Lower leg skin (tissue), 3 donors: ENCODE results near the gene MYO1A.

Experiments used
- POLR2A ChIP-seq, 2 donors: fragments of 450-650 bp; IDR thresholded peaks; one replicate each; pipeline ENCODE4 v1.6.1; 2016 to 2017; ENCODE audit warnings: antibody characterized with exemption in 2 of 2, mild to moderate bottlenecking in 1 of 2, moderate library complexity in 1 of 2
- TF ChIP-seq, protein P1 (sequence below), 3 donors: fragments of 450-650 bp; IDR thresholded peaks; one replicate each; pipeline ENCODE4 v1.5.1; 2016; ENCODE audit warnings: antibody characterized with exemption in 3 of 3, mild to moderate bottlenecking in 3 of 3, moderate library complexity in 2 of 3

DNA sequence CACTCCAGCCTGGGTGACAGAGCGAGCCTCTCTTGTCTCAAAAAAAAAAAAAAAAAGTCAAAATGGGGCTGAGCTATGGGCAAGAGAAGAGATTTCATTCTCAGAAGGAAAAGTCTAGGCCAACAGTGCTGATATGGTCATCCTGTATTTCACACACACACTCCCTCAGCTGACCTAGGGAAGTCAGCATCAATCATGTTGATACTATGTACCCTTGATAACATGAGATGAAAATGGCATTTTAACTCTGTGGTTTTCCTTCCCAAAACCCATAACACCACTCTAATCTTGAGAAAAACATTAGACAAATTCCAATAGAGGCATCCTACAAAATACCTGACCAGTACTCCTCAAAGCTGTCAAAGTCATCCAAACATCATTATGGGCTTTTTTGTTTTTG is 30.9 kb upstream of the MYO1A start:
- no peak for TF ChIP-seq POLR2A (IDR thresholded peaks at IDR 0.05)
- TF ChIP-seq, protein P1, sequence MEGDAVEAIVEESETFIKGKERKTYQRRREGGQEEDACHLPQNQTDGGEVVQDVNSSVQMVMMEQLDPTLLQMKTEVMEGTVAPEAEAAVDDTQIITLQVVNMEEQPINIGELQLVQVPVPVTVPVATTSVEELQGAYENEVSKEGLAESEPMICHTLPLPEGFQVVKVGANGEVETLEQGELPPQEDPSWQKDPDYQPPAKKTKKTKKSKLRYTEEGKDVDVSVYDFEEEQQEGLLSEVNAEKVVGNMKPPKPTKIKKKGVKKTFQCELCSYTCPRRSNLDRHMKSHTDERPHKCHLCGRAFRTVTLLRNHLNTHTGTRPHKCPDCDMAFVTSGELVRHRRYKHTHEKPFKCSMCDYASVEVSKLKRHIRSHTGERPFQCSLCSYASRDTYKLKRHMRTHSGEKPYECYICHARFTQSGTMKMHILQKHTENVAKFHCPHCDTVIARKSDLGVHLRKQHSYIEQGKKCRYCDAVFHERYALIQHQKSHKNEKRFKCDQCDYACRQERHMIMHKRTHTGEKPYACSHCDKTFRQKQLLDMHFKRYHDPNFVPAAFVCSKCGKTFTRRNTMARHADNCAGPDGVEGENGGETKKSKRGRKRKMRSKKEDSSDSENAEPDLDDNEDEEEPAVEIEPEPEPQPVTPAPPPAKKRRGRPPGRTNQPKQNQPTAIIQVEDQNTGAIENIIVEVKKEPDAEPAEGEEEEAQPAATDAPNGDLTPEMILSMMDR (IDR thresholded peaks at IDR 0.05) = no peak
